Stimulated activated CD4-positive, alpha-beta T cell treated with anti-CD3 and anti-CD28 coated beads, Interleukin-2, amount 100 ng/mL, for 4 hours (primary cell): ENCODE results near the gene RBMY1B.
"Not testable (repeated sequence)": the region's sequence is repeated elsewhere in the genome, so short reads cannot be mapped to it uniquely, and the experiment has no call there.

Source experiments
- DNase-seq: peaks from one replicate; pipeline ENCODE4 v3.0.0-alpha.2; 2020; ENCODE audit warnings: low read depth

The RBMY1B gene

GRCh38 chrY:21511038-21511437 lies at the start of gene RBMY1B:
RBMY1B (plus strand) TSS chrY:21511338; CDS start chrY:21513351, 2,013 bp downstream.
- not testable (repeated sequence) for DNase-seq

GRCh38 chrY:21462915-21463314 lies 48.2 kb upstream of the RBMY1B start:
- DNase-seq: not testable (repeated sequence)

- no peak for DNase-seq
Observed at GRCh38 chrY:21482967-21483366, 28.2 kb upstream of the RBMY1B start.

GRCh38 chrY:21534579-21534978 lies 23.4 kb downstream of the RBMY1B start, which contains the start of gene RBMY1A1:
RBMY1A1 (plus strand) TSS chrY:21534879; CDS start chrY:21536892, 2,013 bp downstream.
- DNase-seq: not testable (repeated sequence)

GRCh38 chrY:21559316-21559984 lies 48.3 kb downstream of the RBMY1B start:
- not testable (repeated sequence) for DNase-seq
